Measurements from ENCODE around the gene CHIT1.

The CHIT1 gene

GRCh38 chr1:203196371-203196770 lies 33.1 kb downstream of the CHIT1 start:
- Histone ChIP-seq H3K9me3 (ENCODE audit: control insufficient read depth in 2 of 2, low read length in 2 of 2) (no peaks in the 10 kb centered on the region), H3K4me3 (ENCODE audit: low read length in 2 of 2) (no peak overlapping the region), H3K27me3 (ENCODE audit: control insufficient read depth in 2 of 2, insufficient read depth in 2 of 2, low read length in 2 of 2) (peaks cover 0 to 2% of the 10 kb centered on the region in 2 donors), H3K4me1 (ENCODE audit: control insufficient read depth in 2 of 2, insufficient read depth in 2 of 2, low read length in 2 of 2) (no peaks in the 10 kb centered on the region), H3K27ac (ENCODE audit: low read depth in 2 of 2, low read length in 2 of 2) (peak overlapping the region in 1 of 2 donors; percentile 11), H3K36me3 (ENCODE audit: control insufficient read depth in 2 of 2, insufficient read depth in 2 of 2, low read length in 2 of 2) (no peaks in the 10 kb centered on the region), H3K9ac (ENCODE audit: low read depth in 1 of 2, low read length in 2 of 2) (no peak overlapping the region)

GRCh38 chr1:203190949-203191348 lies 38.5 kb downstream of the CHIT1 start:
- Histone ChIP-seq H3K9ac (ENCODE audit: low read depth in 1 of 2, low read length in 2 of 2) (no peak overlapping the region), H3K27me3 (ENCODE audit: control insufficient read depth in 2 of 2, insufficient read depth in 2 of 2, low read length in 2 of 2) (peaks cover 0 to 2% of the 10 kb centered on the region in 2 donors), H3K4me1 (ENCODE audit: control insufficient read depth in 2 of 2, insufficient read depth in 2 of 2, low read length in 2 of 2) (peaks cover 0 to 4% of the 10 kb centered on the region in 2 donors), H3K36me3 (ENCODE audit: control insufficient read depth in 2 of 2, insufficient read depth in 2 of 2, low read length in 2 of 2) (no peaks in the 10 kb centered on the region), H3K27ac (ENCODE audit: low read depth in 2 of 2, low read length in 2 of 2) (no peak overlapping the region), H3K9me3 (ENCODE audit: control insufficient read depth in 2 of 2, low read length in 2 of 2) (no peaks in the 10 kb centered on the region), H3K4me3 (ENCODE audit: low read length in 2 of 2) (no peak overlapping the region)

GRCh38 chr1:203189951-203190352 lies 39.5 kb downstream of the CHIT1 start:
- Histone ChIP-seq H3K36me3 (ENCODE audit: control insufficient read depth in 2 of 2, insufficient read depth in 2 of 2, low read length in 2 of 2) (no peaks in the 10 kb centered on the region), H3K4me1 (ENCODE audit: control insufficient read depth in 2 of 2, insufficient read depth in 2 of 2, low read length in 2 of 2) (peaks cover 0 to 4% of the 10 kb centered on the region in 2 donors), H3K27ac (ENCODE audit: low read depth in 2 of 2, low read length in 2 of 2) (no peak overlapping the region), H3K9me3 (ENCODE audit: control insufficient read depth in 2 of 2, low read length in 2 of 2) (no peaks in the 10 kb centered on the region), H3K9ac (ENCODE audit: low read depth in 1 of 2, low read length in 2 of 2) (no peak overlapping the region), H3K4me3 (ENCODE audit: low read length in 2 of 2) (no peak overlapping the region), H3K27me3 (ENCODE audit: control insufficient read depth in 2 of 2, insufficient read depth in 2 of 2, low read length in 2 of 2) (peaks cover 0 to 4% of the 10 kb centered on the region in 2 donors)

GRCh38 chr1:203188686-203189232 lies 40.7 kb downstream of the CHIT1 start:
- Histone ChIP-seq H3K9ac (ENCODE audit: low read depth in 1 of 2, low read length in 2 of 2) (no peak overlapping the region), H3K27me3 (ENCODE audit: control insufficient read depth in 2 of 2, insufficient read depth in 2 of 2, low read length in 2 of 2) (peaks cover 0 to 4% of the 10 kb centered on the region in 2 donors), H3K4me1 (ENCODE audit: control insufficient read depth in 2 of 2, insufficient read depth in 2 of 2, low read length in 2 of 2) (peaks cover 0 to 4% of the 10 kb centered on the region in 2 donors), H3K4me3 (ENCODE audit: low read length in 2 of 2) (no peak overlapping the region), H3K36me3 (ENCODE audit: control insufficient read depth in 2 of 2, insufficient read depth in 2 of 2, low read length in 2 of 2) (no peaks in the 10 kb centered on the region), H3K9me3 (ENCODE audit: control insufficient read depth in 2 of 2, low read length in 2 of 2) (no peaks in the 10 kb centered on the region), H3K27ac (ENCODE audit: low read depth in 2 of 2, low read length in 2 of 2) (no peak overlapping the region)

- Histone ChIP-seq H3K27me3 (ENCODE audit: control insufficient read depth in 2 of 2, insufficient read depth in 2 of 2, low read length in 2 of 2) (peaks cover 0 to 4% of the 10 kb centered on the region in 2 donors), H3K27ac (ENCODE audit: low read depth in 2 of 2, low read length in 2 of 2) (no peak overlapping the region), H3K9me3 (ENCODE audit: control insufficient read depth in 2 of 2, low read length in 2 of 2) (no peaks in the 10 kb centered on the region), H3K9ac (ENCODE audit: low read depth in 1 of 2, low read length in 2 of 2) (no peak overlapping the region), H3K4me3 (ENCODE audit: low read length in 2 of 2) (no peak overlapping the region), H3K4me1 (ENCODE audit: control insufficient read depth in 2 of 2, insufficient read depth in 2 of 2, low read length in 2 of 2) (peaks cover 0 to 4% of the 10 kb centered on the region in 2 donors), H3K36me3 (ENCODE audit: control insufficient read depth in 2 of 2, insufficient read depth in 2 of 2, low read length in 2 of 2) (no peaks in the 10 kb centered on the region)
Observed at GRCh38 chr1:203187689-203188264, 41.7 kb downstream of the CHIT1 start.

GRCh38 chr1:203187304-203187685 lies 42.2 kb downstream of the CHIT1 start:
- H3K36me3 ChIP-seq (ENCODE audit: control insufficient read depth in 2 of 2, insufficient read depth in 2 of 2, low read length in 2 of 2) = no peaks in the 10 kb centered on the region
- no peak overlapping the region for H3K27ac ChIP-seq (ENCODE audit: low read depth in 2 of 2, low read length in 2 of 2)
- H3K4me1 ChIP-seq (ENCODE audit: control insufficient read depth in 2 of 2, insufficient read depth in 2 of 2, low read length in 2 of 2) = peaks cover 0 to 4% of the 10 kb centered on the region in 2 donors
- H3K27me3 ChIP-seq (ENCODE audit: control insufficient read depth in 2 of 2, insufficient read depth in 2 of 2, low read length in 2 of 2) = peaks cover 0 to 3% of the 10 kb centered on the region in 2 donors
- no peak overlapping the region for H3K9ac ChIP-seq (ENCODE audit: low read depth in 1 of 2, low read length in 2 of 2)
- no peak overlapping the region for H3K4me3 ChIP-seq (ENCODE audit: low read length in 2 of 2)
- H3K9me3 ChIP-seq (ENCODE audit: control insufficient read depth in 2 of 2, low read length in 2 of 2) = no peaks in the 10 kb centered on the region

GRCh38 chr1:203186446-203187303 lies 42.8 kb downstream of the CHIT1 start, which contains the start of gene CHI3L1:
CHI3L1 (minus strand) TSS chr1:203186704; CDS start chr1:203186623, 81 bp downstream.
- Histone ChIP-seq H3K4me3 (ENCODE audit: low read length in 2 of 2) (no peak within 1 kb of the TSS), H3K27me3 (ENCODE audit: control insufficient read depth in 2 of 2, insufficient read depth in 2 of 2, low read length in 2 of 2) (peaks cover 0 to 2% of the 10 kb centered on the region in 2 donors), H3K4me1 (ENCODE audit: control insufficient read depth in 2 of 2, insufficient read depth in 2 of 2, low read length in 2 of 2) (peaks cover 0 to 4% of the 10 kb centered on the region in 2 donors), H3K9ac (ENCODE audit: low read depth in 1 of 2, low read length in 2 of 2) (no peak within 1 kb of the TSS), H3K27ac (ENCODE audit: low read depth in 2 of 2, low read length in 2 of 2) (no peak within 1 kb of the TSS), H3K9me3 (ENCODE audit: control insufficient read depth in 2 of 2, low read length in 2 of 2) (no peaks in the 10 kb centered on the region), H3K36me3 (ENCODE audit: control insufficient read depth in 2 of 2, insufficient read depth in 2 of 2, low read length in 2 of 2) (no peaks in the 10 kb centered on the region)

- Histone ChIP-seq H3K4me3 (ENCODE audit: low read length in 2 of 2) (no peak overlapping the region), H3K9me3 (ENCODE audit: control insufficient read depth in 2 of 2, low read length in 2 of 2) (no peaks in the 10 kb centered on the region), H3K4me1 (ENCODE audit: control insufficient read depth in 2 of 2, insufficient read depth in 2 of 2, low read length in 2 of 2) (peaks cover 0 to 4% of the 10 kb centered on the region in 2 donors), H3K27me3 (ENCODE audit: control insufficient read depth in 2 of 2, insufficient read depth in 2 of 2, low read length in 2 of 2) (peaks cover 0 to 2% of the 10 kb centered on the region in 2 donors), H3K36me3 (ENCODE audit: control insufficient read depth in 2 of 2, insufficient read depth in 2 of 2, low read length in 2 of 2) (no peaks in the 10 kb centered on the region), H3K27ac (ENCODE audit: low read depth in 2 of 2, low read length in 2 of 2) (no peak overlapping the region), H3K9ac (ENCODE audit: low read depth in 1 of 2, low read length in 2 of 2) (no peak overlapping the region)
Observed at GRCh38 chr1:203186091-203186445, 43.4 kb downstream of the CHIT1 start.

- Histone ChIP-seq H3K4me3 (ENCODE audit: low read length in 2 of 2) (no peak overlapping the region), H3K36me3 (ENCODE audit: control insufficient read depth in 2 of 2, insufficient read depth in 2 of 2, low read length in 2 of 2) (no peaks in the 10 kb centered on the region), H3K27ac (ENCODE audit: low read depth in 2 of 2, low read length in 2 of 2) (no peak overlapping the region), H3K9me3 (ENCODE audit: control insufficient read depth in 2 of 2, low read length in 2 of 2) (no peaks in the 10 kb centered on the region), H3K9ac (ENCODE audit: low read depth in 1 of 2, low read length in 2 of 2) (no peak overlapping the region), H3K27me3 (ENCODE audit: control insufficient read depth in 2 of 2, insufficient read depth in 2 of 2, low read length in 2 of 2) (peaks cover 0 to 2% of the 10 kb centered on the region in 2 donors), H3K4me1 (ENCODE audit: control insufficient read depth in 2 of 2, insufficient read depth in 2 of 2, low read length in 2 of 2) (peaks cover 0 to 4% of the 10 kb centered on the region in 2 donors)
Observed at GRCh38 chr1:203185585-203185984, 43.9 kb downstream of the CHIT1 start.

- H3K4me1 ChIP-seq (ENCODE audit: control insufficient read depth in 2 of 2, insufficient read depth in 2 of 2, low read length in 2 of 2) = peaks cover 0 to 4% of the 10 kb centered on the region in 2 donors
- peaks cover 0 to 2% of the 10 kb centered on the region in 2 donors for H3K27me3 ChIP-seq (ENCODE audit: control insufficient read depth in 2 of 2, insufficient read depth in 2 of 2, low read length in 2 of 2)
- H3K27ac ChIP-seq (ENCODE audit: low read depth in 2 of 2, low read length in 2 of 2) = no peak overlapping the region
- no peaks in the 10 kb centered on the region for H3K36me3 ChIP-seq (ENCODE audit: control insufficient read depth in 2 of 2, insufficient read depth in 2 of 2, low read length in 2 of 2)
- no peaks in the 10 kb centered on the region for H3K9me3 ChIP-seq (ENCODE audit: control insufficient read depth in 2 of 2, low read length in 2 of 2)
- no peak overlapping the region for H3K4me3 ChIP-seq (ENCODE audit: low read length in 2 of 2)
- H3K9ac ChIP-seq (ENCODE audit: low read depth in 1 of 2, low read length in 2 of 2) = no peak overlapping the region
Observed at GRCh38 chr1:203185061-203185461, 44.4 kb downstream of the CHIT1 start.
